LNCaP clone FGC (cell line): ENCODE measurements around the gene WBP2.

Experiments
- DNase-seq: peaks from one replicate; pipeline ENCODE4 v3.0.0-alpha.2; 2011; ENCODE audit warnings: low read depth
- H3K4me3 ChIP-seq: 2 replicates; pipeline ENCODE4 v1.5.1; 2011; ENCODE audit warnings: mild to moderate bottlenecking, low read depth, low read length, control low read depth
- TF ChIP-seq, protein P1 (sequence below): IDR thresholded peaks from 2 replicates; pipeline ENCODE4 v1.5.1; 2012; ENCODE audit warnings: mild to moderate bottlenecking; ENCODE audit not compliant: control insufficient read depth, insufficient read depth; ENCODE audit errors: extremely low read depth

WBP2 gene

DNA sequence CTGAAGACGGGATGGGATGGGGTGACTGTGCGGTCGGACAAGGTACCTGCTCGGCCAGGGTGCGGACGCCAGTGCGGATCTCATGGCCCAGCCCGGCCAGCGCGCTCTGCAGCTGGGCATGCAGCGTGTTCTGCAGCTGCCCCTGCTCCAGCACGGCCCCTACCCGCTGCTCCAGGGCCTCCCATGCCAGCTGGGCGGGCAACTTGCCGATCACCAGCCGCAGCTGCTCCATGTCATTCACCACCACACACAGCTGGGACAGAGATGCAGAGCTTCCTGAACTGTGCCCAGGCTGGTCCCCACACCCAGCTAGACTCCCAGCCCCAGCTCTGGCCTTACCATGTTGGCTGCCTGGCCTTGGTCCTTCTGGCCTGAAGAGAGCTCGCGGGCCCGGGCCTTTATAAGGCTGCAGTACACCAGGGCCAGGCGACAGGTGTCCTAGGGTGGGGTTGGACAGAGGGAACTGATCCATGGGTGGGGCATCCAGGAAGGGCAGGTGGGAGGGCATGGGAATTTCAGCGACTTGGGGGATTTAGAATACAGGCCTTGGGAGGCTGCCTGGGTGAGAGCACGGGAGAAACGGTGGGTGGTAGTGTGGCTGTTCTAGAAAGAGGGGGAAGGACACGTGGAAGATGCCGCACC lies 20.7 kb downstream of the WBP2 start:
- TF ChIP-seq, protein P1, sequence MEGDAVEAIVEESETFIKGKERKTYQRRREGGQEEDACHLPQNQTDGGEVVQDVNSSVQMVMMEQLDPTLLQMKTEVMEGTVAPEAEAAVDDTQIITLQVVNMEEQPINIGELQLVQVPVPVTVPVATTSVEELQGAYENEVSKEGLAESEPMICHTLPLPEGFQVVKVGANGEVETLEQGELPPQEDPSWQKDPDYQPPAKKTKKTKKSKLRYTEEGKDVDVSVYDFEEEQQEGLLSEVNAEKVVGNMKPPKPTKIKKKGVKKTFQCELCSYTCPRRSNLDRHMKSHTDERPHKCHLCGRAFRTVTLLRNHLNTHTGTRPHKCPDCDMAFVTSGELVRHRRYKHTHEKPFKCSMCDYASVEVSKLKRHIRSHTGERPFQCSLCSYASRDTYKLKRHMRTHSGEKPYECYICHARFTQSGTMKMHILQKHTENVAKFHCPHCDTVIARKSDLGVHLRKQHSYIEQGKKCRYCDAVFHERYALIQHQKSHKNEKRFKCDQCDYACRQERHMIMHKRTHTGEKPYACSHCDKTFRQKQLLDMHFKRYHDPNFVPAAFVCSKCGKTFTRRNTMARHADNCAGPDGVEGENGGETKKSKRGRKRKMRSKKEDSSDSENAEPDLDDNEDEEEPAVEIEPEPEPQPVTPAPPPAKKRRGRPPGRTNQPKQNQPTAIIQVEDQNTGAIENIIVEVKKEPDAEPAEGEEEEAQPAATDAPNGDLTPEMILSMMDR, result no peak
- no peak overlapping the region for H3K4me3 ChIP-seq
- no peak for DNase-seq

DNA sequence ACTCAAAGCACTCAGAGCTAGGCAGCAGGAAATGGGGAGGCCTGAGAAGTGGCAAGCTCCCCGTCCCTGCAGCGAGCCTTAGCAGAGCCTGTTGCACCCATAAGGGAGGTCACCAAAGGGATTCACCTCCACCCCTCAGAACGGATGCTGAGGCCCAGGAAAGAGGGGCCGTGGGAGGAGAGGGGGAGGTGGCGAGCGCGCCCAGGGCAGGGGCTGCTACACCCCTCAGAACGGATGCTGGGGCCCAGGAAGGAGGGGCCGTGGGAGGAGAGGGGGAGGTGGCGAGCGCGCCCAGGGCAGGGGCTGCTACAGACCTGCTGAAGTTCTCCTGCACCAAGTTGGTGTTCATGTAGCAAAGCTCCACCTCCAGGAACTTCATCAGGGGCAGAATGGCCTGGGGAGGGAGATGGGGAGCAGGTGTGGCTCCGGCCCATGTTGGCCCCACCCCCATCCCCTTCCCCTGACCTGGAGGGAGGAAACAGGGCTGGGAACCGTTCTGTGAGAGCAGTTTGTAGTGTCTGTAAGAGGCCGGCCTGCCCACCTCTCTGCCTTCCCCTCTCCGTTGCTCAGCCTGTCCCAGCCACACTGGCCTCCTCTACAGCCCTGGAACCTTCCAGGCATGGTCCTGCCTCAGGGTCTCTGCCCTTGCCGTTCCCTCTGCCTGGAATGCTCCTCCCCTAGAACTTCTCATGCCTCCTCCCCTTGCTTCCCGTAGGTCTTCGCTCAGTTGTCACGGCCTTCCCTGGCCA lies 22.3 kb downstream of the WBP2 start:
- TF ChIP-seq, protein P1, result no peak
- DNase-seq, result no peak
- H3K4me3 ChIP-seq, result no peak overlapping the region

DNA sequence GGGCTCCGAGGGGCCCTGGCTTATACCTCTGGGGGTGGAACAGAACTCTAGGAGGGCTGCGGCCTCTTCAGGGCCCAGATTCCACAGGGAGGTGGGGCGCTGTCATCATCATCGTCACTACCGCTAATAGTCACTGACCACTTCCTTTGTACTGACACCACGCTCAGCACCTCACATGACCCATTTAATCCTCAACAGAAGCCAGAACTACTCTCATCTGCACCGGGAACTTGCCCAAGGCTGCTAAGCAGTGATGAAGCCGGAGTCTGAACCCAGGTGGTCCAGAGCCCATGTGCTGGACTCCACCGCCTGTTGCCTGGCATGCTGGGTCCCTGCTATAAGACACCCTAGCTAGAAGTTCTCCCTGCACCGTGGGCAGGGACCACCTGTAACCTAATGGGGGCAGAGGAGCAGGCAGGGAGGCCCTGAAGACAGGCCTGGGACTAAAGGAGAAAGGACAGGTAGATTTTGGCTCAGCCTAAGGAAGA lies 22.9 kb downstream of the WBP2 start:
- H3K4me3 ChIP-seq, result no peak overlapping the region
- DNase-seq, result no peak
- TF ChIP-seq, protein P1, result no peak

DNA sequence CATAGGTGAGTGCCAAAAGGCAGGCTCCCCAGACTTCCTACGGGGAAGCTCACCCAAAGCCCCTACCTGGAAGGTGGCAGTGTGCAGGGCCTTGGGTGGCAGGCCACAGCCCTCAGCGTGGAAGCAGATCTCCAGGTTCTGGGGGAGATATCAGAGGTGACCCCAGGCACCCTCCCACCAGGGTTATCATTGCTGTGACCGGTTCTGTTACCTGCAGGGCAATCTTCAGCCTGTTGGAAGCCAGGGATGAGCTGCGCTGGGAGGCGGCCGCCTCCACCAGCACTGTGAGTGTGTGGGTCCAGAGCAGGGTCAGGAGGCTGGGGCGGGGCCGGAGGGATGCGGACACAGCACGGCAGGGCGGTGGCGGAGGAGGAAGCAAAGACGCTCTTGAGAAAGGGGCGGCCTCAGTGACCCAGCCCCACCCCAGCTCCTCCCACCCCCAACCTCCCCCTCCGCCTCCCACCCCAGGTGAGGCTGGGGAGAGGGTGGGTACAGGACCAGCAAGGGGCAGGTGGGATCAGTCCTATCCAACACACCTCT lies 24.0 kb downstream of the WBP2 start:
- TF ChIP-seq, protein P1, result no peak
- DNase-seq, result no peak
- no peak overlapping the region for H3K4me3 ChIP-seq

DNA sequence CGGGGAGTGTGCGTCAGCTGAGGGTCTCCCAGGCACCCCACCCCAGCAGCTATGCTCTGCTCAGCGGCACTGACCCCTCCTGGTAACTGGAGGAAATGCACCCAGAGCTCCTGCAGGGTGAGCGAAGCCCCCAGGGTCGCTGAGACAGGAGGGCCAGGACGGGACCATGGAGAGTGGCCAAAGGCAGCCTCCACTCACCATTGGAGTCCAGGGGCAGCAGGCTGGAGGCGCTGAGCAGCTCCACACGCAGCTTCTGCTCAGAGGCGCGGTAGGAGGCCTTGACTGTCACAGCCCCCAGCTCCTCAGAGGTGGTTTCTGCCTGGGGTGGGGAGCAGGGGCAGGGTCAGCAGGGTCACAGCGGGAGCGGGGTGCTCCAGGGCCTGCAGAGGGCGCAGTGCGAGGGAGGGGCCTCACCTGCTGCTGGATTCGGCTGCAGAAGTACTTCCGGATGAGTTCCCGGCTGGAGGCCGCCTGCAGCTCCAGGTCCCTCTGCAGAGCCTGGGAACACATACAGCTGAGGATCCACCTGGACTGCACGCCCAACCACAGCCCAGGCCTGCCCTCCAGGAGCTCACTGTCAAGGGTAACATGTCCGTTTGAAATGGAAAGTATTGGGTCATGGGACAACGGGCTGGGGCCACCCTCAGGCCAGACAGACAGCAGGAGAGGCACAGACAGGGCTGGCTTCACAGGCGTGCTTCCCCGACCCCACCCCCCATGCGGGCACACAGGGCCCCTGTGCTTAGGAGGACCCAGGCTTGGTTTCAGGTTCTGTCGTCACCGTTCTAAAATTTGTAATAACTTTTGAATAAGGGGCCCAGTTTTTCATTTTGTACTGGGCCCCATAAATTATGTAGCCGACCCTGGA lies 24.7 kb downstream of the WBP2 start:
- no peak overlapping the region for H3K4me3 ChIP-seq
- no peak for DNase-seq
- TF ChIP-seq, protein P1, result peak; percentile 43

DNA sequence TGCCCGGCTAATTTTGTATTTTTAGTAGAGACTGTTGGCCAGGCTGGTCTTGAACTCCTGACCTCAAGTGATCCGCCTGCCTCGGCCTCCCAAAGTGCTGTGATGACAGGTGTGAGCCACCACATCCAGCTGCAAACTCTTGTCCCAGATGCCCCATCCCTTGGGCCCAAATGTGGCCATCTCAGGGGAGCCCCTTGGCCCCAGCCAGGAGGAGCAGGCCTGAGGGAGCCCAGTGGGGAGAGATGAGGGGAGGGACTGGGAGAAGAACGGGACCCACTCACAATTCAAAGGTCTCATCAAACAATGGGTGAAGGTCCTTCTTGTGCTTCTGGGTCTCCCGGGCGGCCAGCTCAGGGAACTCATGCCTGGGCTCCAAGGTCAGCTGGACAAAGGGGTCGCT lies 25.4 kb downstream of the WBP2 start:
- DNase-seq, result no peak
- no peak overlapping the region for H3K4me3 ChIP-seq
- TF ChIP-seq, protein P1, result no peak
